ENCODE results near the gene FAM229A. TPM values are rescaled to one million over a fixed set of nuclear protein-coding genes. Genes with fewer than 3 reads are reported as not detected.
"Not testable (repeated sequence)": the region's sequence is repeated elsewhere in the genome, so short reads cannot be mapped to it uniquely, and the experiment has no call there.

The FAM229A gene
- total RNA-seq, 1 experiment from 2014 or later, result 5.0 TPM

DNA sequence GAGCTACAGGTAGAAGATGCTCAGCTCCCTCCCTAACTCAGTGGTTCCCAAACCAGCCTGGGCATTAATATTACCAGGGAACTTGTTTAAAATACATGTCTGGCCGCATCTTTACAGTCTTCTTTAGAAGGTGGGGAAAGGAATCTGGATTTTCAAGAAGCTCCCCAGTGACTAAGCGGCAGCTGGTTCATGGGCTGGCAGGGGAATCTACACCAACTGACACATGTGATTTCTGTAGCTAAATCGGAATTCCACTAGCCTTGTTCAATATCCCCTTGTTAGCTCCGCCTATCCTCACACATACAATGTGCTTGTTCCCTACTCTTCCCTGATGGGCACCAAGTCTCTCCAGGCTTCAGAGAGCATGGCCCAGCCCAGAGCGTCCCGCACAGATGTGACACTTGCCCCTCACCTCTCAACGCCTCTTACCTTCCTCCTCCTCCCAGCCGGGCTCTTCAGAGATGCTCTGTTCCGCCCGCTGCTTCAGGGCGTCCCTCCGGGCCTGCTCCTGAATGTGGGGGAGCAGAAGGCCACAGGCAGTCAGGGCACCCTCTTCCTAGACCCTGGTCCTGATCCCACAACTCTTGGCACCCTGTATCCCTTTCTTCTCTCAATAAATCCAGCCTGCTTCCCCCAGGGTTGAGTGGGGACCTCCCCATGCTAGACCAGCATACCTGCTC is 15.4 kb upstream of the FAM229A start:
- no peak for DNase-seq (ENCODE audit: extremely low read depth, low read depth)

- DNase-seq (ENCODE audit: extremely low read depth, low read depth), result no peak
Observed at GRCh38 chr1:32376199-32376598, 13.9 kb upstream of the FAM229A start.

- DNase-seq (ENCODE audit: extremely low read depth, low read depth), result no peak
Observed at GRCh38 chr1:32373996-32374592, 11.8 kb upstream of the FAM229A start.

DNA sequence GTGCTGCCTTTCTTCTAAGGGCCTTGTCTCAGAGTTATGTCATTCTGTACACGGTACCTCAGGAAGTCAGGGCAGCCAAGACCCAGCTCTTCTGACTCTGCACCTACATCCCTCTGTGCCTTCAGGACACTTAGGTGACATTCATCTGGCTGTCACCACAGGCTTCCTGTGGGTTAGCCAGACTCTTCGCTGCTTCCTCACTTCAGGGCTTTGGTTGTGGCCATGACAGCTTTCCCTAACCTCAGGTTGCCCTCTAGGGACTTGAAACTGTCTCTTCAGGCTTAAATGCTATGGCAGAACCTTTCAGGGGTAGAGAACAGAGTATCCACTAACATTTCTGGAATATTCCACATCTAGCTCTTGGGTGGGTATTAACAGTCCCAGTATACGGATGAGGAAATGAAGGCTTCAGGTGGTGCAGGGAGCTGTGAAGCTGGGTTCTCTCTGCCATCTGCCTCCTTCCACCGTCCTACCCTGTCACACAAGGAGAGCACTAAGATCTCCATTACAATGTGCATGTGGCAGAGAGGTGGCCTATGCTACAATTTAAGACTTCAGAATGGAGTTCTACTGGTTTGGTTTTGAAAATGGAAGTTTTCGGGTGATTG is 10.0 kb upstream of the FAM229A start:
- no peak for DNase-seq (ENCODE audit: extremely low read depth, low read depth)

DNA sequence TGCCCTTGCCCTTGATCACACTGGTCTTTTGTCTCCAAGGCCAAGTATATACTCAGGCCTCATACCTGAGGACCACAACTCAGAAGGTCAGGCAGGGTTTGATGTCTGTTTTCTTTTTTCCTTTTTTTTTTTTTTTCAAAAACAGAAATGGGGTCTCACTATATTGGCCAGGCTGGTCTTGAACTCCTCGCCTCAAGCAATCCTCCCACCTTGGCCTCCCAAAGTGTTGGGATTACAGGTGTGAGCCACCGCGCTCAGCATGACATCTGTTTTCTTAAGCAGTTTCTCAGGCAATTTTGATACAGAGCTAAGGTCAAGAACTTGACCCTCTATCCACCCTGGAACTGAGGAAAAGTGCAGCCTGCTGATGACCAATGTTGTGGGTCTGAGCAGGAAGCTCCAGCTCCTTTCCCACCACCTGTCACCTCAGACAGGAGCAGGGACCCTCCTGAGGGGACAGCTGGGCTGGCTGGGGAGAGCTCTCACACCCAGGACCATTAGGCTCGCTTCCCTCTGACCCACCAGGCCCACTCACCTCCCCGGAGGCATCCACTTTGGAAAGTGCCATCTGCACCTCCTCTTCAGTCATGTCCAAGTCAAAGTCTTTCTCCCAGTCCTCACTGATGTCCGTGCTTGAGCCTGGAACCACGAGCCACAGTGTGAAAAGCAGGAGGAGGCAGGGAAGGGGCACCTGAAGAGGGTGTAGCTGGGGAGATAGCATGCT is 5.8 kb upstream of the FAM229A start:
- no peak for DNase-seq (ENCODE audit: extremely low read depth, low read depth)

- DNase-seq (ENCODE audit: extremely low read depth, low read depth), result no peak
Observed at GRCh38 chr1:32365445-32365844, 3.2 kb upstream of the FAM229A start.

DNA sequence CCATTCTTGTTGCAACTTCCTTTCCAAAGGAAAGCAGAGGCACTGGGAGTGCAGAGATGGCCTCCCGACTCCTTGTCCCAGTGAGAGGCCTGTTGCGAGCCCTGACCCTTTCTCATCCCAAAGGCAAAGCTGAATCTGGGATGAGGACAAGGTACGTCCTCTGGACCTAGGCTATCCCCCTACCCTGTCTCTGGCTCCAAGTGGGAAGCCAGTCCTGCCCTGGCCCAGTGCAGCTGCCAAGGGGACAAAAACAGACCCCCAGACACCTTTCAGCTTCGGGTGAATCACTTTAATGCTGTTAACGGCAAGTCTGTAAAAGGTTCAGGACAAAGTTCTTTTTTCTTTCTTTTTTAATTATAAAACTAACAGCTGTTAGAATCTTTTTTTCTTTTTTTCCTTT is 2.6 kb upstream of the FAM229A start:
- DNase-seq (ENCODE audit: extremely low read depth, low read depth), result no peak

GRCh38 chr1:32363713-32364112 is 1.4 kb upstream of the FAM229A start:
- no peak for DNase-seq (ENCODE audit: extremely low read depth, low read depth)

DNA sequence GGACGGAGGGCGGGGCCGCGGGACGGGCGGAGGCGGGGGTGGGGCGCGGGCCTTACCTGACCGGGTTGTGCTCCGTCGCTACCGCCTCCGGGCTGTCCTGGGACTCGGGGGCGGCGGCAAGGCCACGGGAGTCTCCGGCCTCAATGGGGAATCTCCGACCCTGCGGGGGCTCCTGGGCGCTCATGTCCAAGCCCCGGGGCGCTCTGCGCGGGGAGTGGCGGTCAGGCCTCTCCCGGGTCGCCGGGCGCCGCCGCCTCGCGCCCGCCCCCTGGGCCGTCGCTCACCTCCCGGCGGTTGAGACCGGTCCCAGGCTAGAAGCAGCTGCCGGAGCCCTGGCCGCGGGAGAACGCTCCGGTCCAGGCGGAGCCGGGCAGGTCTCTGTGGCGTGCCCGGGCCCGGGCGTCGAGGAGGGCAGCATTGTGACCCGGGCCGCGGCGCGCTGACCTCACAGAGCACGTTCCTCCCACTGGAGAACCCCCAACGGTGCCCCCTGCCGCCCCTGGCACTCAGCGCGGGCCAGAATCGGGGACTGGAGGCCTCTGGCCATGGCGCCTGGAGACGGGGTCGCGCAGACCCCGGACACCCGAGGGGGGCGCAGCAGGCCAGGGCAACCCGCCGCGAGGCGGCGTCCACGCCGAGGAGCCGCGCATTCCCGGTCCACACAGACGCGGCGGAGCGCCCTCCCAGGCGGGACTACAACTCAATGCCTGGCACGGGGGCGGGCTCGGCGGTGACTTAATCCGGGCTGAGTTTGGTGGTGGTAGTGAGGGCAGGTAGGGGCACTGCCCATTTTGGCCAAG is 411 bp downstream of the FAM229A start:
- DNase-seq (ENCODE audit: extremely low read depth, low read depth), result no peak

GRCh38 chr1:32361308-32361673 is 994 bp downstream of the FAM229A start:
- no peak for DNase-seq (ENCODE audit: extremely low read depth, low read depth)

- DNase-seq (ENCODE audit: extremely low read depth, low read depth), result no peak
Observed at GRCh38 chr1:32358435-32358834, 3.9 kb downstream of the FAM229A start.

DNA sequence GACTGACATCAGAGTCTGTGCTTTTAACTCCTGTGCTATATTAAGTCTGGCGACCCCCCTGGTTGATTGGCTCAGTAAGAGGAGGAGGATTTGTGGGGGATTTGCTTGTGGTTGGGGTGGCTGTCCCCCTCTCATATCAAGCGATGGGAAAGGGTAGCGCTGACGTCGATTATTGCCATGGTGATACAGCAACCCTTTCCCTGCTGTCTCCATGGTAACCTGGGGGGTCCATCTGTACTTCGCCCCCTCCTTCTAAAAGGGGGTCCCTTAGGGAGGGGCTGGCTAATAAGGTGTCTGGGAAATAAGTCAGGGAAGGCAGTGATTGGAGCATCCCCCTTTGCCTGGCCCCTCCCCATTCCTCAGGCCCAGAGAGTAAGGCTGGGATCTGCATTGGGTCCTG is 4.7 kb downstream of the FAM229A start:
- DNase-seq (ENCODE audit: extremely low read depth, low read depth), result no peak

DNA sequence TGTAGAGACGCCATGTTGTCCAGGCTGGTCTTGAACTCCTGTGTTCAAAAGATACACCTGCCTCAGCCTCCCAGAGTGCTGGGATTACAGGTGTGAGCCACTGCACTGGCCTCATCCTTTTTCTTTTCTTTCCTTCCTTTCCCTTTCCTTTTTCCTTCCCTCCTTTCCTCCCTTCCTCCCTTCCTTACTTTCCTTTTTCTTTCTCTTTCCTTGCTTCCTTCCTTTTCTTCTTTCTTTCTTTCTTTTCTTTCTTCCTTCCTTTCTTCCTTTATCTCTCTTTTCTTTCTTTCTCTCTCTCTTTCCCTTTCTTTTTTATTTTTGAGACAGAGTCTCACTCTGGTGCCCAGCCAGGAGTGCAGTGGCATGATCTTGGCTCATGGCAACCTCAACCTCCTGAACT is 5.8 kb downstream of the FAM229A start:
- no peak for DNase-seq (ENCODE audit: extremely low read depth, low read depth)

DNA sequence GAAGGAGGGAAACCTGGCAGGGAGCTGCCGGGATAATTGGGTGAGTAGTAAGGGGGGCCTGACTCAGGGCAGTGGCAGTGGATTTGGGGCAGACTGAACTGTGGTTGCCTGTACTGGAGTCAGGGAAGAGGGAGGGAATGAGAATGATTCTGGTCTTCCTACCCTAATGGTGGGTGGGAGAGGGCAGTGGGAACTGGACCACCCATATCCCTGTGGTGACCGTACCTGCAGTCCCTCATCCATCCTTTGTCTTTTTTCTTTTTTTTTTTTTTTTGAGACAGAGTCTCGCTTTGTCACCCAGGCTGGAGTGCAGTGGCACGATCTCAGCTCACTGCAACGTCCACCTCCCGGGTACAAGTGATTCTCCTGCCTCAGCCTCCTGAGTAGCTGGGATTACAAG is 6.5 kb downstream of the FAM229A start:
- not testable (repeated sequence) for DNase-seq (ENCODE audit: extremely low read depth, low read depth)

DNA sequence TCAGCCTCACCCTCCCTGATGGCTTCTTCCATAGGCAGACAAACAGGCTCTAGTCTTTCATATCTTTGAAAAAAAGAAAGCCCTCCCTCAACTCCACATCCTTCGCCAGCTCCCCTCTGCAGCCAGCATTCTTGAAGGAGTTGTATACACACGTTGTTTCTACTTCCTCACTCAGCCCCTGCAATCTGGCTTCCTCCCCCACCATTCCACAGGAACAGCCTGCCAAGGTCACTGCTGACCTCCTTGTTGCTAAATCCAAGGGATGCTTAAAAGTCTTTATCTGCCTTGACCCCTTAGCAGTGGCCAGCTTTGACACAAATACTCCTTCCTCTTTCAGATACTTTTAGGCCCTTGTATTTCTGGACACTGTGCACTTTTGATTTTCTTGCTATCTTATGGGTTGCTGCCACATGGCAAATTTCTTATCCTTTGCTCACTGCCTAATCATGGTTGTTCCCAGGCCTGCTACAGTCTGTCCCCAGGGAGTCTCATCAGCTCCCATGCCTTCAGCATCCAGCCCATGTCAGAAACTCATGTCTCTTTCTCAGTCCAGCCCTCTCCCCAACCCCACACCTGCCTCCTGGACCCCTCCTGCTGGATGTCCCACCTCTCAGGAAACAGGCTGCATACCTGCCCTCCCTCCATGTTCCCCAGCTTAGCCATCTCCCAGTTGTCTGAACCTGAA is 8.3 kb downstream of the FAM229A start:
- DNase-seq (ENCODE audit: extremely low read depth, low read depth), result no peak

- DNase-seq (ENCODE audit: extremely low read depth, low read depth), result no peak
Observed at GRCh38 chr1:32353431-32353830, 8.9 kb downstream of the FAM229A start.

GRCh38 chr1:32352831-32353383 is 9.4 kb downstream of the FAM229A start:
- no peak for DNase-seq (ENCODE audit: extremely low read depth, low read depth)

- no peak for DNase-seq (ENCODE audit: extremely low read depth, low read depth)
Observed at GRCh38 chr1:32352239-32352745, 10.0 kb downstream of the FAM229A start.

DNA sequence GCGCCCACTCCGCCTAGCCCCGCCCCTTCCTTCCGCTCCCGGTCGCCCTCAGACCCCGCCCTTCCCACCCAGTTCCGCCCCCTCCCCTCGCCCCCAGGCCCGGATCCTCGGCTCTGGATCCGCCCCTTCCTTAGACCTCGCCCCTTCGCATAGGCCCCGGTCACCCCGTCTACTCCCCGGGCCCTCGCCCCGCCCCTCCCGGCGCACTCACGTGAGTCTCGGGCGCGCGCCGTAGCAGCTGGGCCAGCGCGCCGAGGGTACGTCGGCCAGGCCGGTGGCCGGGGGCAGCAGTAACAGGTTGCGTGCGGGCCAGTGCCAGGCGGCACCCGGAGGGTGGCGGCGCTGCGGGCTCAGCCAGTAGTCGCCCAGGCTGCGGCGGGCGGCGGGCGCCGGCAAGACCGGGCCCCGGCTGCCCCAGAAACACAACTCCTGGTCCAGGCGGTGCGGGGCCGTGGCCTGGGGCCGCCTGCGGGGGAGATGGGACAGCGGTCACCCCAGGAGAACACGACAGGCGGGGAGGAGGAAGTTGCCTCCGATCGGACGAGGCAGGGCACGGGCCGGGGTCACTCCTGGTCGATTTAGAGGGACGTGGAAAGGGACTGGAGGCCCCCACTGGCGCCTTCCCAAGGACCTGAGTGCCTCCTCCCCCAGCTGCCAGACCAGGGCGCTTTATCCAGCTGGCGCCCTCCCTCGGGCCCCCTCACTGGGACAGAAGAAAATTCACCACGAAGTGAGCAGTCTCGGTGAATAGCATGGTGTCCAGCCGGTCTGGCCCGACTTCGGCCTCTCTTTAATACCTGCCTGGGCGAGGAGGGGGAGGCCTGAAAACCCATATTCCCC is 10.7 kb downstream of the FAM229A start:
- DNase-seq (ENCODE audit: extremely low read depth, low read depth), result peak; percentile 88

Measured in NCI-H460 (cell line).